ENCODE data around the gene CDCP1.

The CDCP1 gene, protein sequence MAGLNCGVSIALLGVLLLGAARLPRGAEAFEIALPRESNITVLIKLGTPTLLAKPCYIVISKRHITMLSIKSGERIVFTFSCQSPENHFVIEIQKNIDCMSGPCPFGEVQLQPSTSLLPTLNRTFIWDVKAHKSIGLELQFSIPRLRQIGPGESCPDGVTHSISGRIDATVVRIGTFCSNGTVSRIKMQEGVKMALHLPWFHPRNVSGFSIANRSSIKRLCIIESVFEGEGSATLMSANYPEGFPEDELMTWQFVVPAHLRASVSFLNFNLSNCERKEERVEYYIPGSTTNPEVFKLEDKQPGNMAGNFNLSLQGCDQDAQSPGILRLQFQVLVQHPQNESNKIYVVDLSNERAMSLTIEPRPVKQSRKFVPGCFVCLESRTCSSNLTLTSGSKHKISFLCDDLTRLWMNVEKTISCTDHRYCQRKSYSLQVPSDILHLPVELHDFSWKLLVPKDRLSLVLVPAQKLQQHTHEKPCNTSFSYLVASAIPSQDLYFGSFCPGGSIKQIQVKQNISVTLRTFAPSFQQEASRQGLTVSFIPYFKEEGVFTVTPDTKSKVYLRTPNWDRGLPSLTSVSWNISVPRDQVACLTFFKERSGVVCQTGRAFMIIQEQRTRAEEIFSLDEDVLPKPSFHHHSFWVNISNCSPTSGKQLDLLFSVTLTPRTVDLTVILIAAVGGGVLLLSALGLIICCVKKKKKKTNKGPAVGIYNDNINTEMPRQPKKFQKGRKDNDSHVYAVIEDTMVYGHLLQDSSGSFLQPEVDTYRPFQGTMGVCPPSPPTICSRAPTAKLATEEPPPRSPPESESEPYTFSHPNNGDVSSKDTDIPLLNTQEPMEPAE

DNA sequence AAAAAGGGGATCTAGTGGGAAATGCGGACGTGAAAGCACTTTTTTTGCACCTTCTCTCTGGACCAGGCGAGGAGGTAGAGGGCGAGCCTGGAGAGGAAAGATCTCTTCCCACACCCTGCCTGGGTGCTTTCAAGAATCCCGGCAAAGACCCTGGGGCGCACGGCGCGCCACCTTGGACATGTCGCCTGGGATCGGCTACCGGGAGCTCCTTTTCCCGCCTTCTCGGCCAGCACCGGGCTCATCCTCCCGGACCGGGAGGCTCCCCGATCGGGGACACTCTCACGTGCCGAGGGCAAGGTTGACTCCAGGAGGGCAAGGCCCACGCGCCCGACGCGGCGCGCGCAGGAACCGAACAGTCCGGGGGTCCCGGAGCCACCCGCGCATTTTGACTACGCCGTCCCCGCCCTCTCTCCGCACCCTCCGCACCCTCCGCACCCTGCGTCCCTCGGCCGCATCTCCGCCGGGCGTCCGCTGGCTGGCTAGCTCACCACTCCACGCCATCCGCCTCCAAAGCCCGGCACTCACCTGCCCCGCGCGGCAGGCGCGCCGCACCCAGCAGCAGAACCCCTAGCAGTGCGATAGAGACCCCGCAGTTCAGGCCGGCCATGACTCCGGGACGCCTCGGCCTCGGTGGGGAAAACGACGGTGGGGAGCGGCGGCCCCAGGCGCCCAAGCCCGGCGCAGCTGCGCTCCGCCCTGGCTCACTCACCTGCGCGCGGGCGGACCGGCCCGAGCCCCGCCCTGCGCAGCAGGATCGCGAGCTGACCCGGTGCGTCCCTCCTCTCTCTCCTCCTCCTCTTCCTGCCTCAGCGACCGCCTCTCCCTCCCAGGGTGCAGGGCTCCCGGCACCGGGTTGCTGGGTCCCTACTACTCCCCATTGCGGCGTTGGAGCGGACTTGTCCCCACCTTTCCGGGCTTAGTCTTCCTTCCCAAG is at the start of gene CDCP1:
Gene CDCP1 (minus strand): TSS at position 698 of the 934 bp plus-strand sequence. CDS start 91 bp downstream, at position 607.
- no peak for DNase-seq

DNA sequence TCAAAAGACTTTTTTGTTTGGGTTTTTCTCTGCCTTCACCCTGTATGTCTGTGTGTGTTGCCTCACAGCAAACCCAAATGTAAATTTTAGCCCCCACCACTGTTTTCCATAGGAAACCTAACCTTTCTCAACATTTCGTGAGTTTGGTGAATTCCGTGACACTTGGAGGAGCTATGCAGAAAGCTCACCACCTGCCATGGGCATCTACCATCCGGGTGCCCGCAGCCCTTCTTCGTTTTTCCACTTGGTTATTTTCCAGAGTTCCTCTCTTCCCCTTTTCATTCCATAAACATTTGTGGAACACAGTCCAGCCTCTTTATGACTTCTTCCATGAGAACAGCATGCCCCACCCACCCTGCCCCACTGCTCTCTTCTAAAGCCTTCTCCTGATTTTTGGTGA is 48.6 kb upstream of the CDCP1 start:
- DNase-seq = no peak

DNA sequence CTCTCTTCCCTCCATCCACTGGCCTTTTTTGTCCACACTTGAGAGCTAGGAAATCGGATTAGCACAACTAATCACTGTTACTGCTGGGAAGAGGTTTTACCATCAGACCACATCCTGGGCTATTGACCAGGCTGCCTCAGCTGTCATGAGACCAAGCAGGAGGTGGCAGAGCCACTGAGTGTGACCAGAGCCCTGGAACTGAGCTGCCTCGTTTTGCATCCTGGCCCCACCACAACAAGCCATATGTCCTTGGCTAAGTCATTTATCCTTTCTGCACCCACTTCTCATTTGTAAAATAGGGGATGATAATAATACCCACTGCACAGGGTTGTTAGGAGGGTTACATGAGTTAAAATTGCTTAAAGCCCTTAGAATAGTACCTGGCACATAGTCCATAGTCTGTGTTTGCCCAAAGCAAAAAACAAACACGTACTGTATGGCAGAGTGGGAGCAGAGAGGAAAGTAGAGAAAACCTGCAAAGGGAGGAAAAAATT is 45.8 kb upstream of the CDCP1 start:
- no peak for DNase-seq

DNA sequence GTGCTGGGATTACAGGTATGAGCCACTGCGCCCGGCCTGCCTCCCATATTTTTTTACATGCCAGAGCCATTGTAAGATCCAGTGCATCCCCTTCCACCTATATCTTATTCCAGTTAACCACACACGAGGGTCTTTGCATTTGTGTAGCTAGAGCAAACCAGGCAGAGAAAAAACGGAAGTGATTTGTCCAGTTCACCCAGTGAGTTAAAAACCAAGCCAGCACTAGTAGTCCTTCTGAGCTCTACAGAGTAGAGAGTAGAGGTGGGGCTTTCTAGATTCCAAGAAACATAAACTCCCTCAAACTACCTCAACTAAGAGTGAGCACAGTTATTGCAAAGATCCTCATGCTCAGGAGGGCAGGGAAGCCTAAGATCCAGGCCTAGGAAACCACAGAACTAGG is 45.2 kb upstream of the CDCP1 start:
- no peak for DNase-seq

DNA sequence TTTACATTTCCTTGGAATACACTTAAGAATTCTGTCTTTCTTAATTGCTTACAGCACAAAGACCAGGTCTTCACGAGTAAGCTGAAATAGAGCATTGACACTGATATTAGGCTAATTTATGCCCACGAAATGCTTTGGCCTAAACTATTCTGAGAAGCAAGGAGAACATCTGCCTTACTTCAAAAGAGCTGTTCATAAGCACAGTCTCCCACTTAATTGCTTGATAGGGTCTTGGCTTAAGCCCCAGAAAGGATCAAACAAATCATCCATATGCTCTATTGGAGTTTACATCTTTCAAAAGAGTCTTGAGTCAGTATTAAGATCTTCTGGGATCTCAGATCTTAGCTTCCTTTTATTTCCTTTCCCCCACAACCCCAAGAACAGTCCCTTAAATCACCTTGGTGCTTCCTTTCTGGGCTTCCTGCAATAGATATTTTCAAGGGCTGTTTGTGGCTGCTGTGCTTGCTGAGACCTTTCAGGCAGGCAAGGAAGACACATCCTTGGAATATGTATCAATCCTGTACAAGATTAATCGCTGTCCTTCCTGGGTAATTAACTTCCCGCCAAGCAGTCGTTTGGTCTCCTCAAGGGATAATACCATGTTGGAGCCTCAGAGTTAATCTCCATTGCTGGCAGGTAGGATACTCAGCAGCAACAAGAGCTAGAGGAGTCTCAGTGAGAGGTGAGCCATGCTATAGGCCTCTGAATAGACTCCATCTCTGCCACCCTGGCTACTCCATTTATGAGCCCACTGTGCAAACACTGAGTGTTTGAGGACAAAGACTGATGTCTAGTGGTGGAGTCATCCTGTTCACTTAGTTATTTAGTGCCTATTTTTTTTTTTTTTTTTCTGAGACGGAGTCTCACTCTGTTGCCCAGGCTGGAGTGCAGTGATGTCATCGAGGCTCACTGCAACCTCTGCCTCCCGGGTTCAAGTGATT is 42.8 kb upstream of the CDCP1 start:
- DNase-seq = no peak

DNA sequence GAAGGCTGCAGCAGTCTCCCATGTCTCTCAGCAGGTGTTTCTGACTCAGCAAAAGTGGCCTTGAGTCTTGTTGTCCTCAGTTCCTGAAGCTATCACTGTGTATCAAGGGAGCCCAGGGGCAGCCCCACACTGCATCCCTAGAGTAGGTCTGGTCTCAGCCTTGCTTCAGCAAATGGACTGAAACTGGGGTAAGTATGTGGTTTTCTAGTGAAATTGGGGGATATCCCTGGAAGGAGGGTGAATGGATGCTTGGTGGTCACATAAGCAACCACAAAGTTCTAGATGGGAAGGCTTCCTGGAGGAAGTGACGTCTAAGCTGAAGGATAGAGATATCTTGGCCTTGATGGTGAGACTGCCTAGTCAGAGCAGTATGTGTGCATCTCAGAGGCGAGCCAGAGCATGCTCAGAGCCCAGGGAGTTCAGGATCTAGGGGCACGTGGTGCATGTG is 41.5 kb upstream of the CDCP1 start:
- no peak for DNase-seq

DNA sequence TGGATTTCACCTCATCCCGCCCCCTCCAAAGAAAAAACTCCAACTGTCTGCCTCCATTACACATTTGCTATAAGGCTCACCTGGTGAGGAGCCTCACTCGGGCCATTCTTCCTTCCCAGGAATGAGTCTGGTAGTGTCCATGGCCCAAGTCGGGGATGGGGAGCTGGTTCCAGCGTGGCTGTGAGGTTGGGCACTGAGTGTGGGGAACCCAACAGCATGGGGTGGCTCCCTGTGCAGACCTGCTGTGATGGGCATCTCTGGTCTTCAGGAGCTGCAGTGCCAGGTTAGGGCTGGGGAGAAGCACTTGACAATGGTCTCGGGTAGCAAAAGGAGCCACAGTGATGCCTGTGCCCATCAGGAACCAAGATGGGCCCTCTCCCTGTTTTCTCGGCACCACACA is 40.7 kb upstream of the CDCP1 start:
- no peak for DNase-seq

DNA sequence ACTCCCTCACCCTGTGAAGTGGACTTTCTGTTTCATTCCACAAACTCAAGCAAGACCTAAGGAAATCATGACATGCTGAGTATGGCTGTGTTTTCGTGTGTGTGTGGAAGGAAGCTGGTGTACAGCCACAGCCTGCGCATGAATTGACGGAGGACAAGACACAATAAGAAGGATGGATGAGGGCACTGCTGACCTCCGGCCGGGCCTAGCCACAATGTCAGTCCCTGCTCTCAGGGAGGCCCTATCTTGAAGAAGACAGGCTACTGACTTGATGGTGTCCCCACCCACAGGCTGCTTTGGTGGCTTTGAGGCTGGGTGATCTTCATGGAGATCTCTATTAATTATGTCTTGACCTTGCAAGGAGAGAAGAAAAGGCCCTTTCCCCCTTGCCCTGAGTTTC is 39.3 kb upstream of the CDCP1 start:
- no peak for DNase-seq

DNA sequence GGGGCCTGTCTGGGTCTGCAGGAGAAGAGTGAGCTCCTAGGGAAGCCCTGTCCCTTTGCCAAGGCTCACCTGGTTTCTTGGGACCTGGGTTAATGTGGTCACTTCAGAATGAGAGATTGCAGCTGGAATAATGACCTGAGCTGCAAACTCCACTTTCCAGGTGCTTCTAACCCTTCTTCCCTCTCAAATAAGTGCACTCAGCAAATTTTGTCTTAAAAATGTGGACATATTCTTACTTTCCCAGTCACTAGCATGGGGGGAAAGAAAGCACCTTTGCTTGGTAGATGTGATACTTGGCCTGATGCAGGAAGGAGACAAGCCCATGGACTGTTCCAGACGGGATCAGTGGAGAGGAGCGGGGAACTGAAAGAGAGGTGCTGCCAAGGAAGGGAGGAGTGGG is 38.9 kb upstream of the CDCP1 start:
- no peak for DNase-seq

DNA sequence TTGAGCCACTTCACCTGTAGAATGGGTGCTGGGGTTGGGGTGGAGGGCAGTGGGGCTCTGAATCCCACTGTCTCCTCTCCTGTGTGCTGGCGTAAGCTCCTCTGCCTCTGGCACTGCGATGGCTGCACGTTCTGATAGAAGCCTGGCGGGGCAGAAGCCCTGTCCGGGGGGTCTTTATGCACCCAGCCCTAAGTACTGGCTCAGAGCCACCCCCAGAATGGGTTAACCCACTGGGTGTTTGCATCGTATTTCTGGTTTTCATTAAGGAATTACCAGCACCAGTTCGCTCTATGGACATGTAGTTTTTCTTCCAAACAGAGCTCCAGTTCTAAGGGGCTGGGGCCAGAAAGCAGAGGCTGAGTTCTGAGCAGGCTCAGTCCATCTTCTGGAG is 37.7 kb upstream of the CDCP1 start:
- no peak for DNase-seq

DNA sequence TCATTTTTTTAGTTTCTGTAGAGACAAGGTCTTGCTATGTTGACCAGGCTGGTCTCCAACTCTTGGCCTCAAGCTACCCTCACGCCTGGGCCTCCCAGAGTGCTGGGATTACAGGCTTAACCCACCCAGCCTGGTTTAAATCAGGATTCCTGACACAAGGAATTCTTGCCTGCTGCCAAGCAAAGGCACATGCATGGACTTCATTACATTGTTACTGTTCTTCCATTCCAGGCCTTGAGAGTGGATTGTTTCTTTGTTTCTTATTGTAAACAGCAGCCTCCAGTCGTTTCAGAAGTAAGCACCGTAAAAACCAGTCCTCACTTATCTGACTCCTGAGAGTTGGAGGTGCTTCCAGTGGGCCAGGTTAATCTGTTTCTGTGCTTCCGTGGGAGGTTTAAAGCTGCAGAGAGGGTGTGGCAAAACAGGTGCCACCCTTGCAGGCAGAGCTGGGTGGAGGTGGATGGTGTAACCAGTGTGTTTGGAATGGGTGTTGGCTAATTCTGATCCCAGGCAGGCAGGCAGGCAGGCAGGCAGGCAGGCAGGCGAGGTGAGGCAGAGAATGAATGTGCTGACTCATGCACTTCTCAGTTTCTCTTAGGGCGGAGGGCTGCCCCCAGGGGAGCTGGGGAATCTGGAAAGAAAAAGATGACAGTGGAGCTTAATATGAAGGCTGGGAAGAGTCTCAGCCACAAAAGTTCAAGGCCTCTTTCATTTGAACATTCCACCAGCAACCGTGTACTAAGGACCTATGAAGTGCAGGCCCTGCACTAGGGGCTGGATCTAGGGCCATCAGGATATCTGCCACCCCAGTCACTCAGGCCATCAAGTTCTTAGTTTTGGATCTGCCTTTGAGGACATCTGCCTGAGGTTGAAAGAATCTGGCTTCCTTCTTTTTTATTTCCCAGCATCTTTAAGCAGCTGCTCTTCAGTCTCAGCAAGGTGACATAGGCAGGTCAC is 37.0 kb upstream of the CDCP1 start:
- DNase-seq = no peak

DNA sequence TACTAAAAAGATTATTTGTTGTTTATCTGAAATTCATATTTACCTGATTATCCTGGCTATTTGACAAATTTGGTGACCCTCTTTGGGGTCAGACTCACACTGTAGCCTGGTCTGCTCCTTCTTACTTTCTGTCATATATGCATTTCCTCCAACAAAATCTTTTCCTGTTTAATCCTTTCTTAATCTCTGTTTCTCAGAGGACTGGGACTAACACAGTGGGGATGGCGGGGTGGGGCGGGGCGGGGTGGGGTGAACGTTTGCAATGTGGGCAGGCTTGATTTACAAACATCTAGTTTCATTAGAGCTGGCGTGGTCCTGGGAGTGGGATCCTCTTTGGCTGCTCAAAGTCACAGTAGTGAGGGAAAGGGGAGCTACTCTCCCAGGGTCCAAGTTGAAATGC is 35.3 kb upstream of the CDCP1 start:
- no peak for DNase-seq

DNA sequence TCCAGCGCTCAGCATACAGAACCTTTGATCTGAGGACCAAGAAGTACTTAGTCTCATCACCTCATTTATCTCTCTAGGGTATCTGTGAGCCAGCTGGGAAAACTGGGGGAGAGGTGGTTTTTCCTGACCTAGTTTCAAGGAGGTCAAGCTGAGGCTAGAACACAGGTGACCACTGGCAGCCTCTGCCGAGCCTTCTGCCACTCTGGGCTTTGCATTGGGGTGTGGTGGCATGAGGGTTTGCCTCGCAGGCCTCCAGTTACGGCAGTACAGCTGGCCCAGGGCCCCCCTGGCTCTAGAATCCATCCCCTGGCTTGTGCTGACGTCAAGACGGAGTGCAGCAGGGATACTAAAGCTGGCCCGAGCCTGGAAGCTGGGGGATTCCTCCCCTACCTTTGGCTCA is 34.7 kb upstream of the CDCP1 start:
- DNase-seq = no peak

DNA sequence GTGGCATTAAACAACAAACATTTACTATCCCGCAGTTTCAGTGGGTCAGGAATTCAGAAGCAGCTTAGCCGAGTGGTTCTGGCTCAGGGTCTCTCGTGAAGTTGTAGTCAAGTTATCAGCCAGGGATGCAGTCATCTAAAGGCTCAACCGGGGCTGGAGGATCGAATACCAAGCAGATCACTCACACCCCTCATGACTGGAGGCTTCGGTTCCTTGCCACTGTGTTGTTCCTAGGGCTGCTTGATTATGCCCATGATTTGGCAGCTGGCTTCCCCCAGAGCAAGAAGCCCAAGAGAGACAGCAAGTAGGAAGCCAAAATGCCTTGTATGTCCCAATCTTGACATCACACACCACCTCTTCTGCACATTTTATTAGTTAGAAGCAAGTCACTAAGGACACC is 33.9 kb upstream of the CDCP1 start:
- no peak for DNase-seq

DNA sequence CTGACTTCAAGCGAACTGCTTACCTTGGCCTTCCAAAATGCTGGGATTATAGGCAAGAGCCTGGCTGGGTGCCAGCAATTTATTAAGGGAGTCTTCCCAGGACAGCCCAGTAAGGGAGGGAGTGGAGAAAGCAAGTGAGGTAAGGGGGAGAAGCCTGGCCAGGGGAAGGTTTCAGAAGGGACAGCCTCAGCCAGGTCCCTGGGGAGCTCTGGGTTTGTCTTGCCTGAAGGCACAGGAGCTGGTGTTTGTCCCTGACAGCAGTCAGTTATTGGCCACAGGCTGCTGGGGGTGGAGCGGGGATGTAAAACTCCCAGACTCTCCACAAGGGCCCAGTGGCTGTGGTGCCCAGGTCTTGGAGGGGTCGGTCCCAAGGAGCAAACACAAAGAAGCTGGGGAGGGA is 33.0 kb upstream of the CDCP1 start:
- DNase-seq = no peak

DNA sequence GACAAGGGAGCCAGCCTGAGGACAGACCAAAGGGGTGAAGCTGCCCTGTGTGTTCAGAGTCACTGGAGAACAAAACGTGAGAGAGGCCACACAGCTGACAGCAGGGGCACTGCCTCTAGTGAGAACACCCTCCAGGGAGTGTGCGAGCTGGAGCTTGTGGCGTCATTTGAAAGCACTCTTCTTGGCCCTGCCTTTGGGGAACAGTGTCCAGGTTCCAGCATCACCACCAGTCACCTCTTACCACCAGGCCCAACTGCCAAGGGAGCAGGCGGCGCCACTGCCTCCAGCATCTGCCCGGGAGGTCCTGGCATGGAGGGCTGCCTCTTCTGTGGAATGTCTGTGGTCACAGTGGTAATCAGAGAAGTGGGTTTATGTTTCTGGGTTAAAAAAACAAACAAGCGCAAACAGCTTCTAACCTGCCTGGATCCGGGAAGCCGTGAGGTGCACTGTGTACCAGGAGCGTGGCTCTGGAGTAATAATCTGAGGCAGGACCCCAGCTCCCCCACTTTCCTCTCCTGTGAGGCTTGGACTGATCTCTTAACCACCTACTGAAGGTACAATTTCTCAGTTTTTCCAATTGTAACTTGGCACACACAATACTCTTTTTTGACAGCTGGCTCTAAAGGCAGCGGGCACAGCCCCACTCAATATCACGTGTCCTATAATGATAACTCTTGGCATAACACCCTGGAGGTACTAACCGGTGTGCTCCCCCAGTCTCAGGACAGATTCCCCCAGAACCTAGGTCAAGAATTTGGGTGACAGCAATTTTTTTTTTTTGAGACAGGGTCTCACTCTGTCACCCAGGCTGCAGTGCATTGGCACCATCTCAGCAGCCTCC is 32.2 kb upstream of the CDCP1 start:
- no peak for DNase-seq

DNA sequence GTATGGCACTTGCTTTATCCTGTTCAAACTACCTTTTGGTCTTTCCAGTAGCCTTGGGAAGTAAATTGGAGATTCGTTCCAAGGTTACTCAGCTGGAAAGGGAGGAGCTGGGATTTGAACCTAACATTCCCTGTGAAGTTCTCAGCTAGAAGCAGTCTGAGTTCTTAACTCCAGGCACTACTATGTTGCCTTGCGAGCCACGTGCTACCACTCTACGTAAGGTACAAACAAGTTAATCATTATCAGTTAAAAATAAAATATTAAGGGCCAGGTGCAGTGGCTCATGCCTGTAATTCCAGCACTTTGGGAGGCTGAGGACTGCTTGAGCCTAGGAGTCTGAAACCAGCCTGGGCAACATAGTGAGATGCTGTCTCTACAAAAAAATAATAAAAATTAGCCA is 30.7 kb upstream of the CDCP1 start:
- DNase-seq = no peak

DNA sequence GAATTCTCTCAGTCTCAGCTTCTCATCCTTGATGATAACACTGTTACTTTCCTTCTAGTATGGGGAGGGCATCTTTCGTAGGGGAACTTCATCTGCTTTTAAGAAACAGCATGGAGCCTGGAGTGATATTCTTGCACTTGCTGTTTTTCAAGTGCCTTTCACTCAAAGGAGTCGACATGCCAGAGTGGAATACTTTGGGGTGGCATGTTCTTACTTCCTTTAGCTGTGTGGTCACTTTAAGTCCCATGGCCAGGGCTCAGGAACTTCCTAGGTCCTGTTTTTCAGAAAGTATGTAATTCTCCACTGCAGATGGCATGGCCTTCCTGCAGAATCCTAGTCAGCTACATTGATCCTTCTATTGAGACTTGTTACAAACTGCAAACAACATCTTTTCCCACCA is 28.1 kb upstream of the CDCP1 start:
- no peak for DNase-seq

DNA sequence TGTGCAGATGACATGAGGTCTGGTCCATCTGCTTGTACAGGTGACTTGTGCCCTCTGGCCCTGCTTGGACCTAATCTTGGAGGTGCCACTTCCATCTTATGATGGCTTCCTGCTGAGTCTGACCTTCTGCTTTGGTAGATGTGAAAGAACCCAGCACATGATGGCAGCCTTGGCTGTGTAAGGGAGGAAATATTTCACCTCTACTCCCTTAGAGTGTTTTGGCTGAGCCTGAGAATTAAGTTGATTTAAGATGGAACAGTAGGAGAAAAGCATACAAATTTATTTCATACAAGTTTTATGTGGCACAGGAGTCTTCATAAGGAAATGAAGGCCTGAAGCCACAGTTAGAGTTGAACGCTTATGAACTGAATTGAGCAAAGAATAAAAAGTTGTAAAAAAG is 27.6 kb upstream of the CDCP1 start:
- DNase-seq = no peak

DNA sequence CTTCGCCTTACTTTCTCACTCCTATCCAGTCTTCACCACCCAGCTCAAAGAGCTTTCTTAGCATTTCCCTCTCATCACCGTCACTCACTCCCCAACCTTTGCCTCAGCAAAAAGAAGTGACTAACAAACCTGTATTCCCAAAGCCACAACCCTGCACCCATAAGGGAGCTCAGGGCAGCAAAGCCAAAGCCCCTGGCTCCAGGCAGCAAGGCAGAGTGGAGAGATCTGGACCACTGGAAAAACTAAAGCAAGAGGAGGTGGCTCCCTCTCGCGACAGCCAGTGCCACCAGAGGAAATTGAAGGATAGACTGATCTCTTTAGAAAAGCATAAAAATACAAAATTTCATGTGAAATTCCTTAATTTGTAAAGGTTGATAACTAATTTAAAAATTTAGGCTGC is 25.1 kb upstream of the CDCP1 start:
- DNase-seq = no peak

Measured in activated CD8-positive, alpha-beta memory T cell treated with anti-CD3 and anti-CD28 coated beads, Interleukin-2, amount 50 U/mL, for 4 hours (primary cell).